ENCODE results near the gene NDUFB1. TPM values are rescaled to one million over a fixed set of nuclear protein-coding genes. Genes with fewer than 3 reads are reported as not detected.

Gene NDUFB1
- total RNA-seq (2014; rRNA removed; shearing (Covaris generic)) (136 and 144 TPM in 2 replicates), polyA plus RNA-seq (2016; fragmentation: Nextera tagmentation; extraction: Ambion mirVana) (321 and 336 TPM in 2 replicates)

DNA sequence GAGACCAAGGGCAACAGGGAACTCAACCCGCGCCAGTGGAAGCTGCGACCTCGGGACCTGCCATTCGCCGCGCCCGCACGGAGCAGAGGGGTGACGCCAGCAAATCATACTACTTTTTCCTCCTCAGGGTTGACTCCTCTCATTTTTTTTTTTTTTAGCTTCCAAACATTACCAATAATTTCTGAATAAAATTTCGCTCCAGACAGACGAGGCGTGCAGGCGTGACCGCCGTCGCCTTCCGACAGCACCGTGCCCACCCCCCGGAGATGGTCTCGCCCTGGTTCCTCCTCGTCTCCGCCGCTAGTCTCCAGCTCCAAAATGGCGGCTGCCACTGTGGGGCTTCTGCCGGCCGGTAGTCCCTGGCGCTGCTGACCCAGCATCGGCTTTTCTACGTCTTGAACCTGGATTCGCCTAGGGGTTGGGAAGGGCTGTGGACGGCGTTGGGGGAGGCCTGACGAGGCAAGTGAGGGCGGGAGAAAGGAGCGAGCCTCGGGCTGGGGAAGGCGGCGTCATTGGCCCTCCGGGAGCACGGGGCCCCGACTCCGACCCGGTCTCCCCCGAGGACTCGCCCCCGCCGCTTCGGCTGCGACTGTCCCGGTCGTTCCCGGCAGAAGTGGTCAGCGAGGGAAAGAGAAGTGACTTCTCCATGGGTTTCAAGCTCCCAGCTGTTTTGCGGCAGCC lies at the start of gene NDUFB1, which contains the start of gene CPSF2:
TSS of gene NDUFB1 (minus strand) at position 37 of the 681 bp plus-strand sequence. CDS start 4,069 bp downstream, outside the sequence.
TSS of gene CPSF2 (plus strand) at position 300 of the 681 bp plus-strand sequence. CDS start 9,016 bp downstream, outside the sequence.
- peak; percentile 93 for DNase-seq
- in situ Hi-C loops (cut with MboI), result no loop called here
- 0 to 1% methylated on average over 42 to 53 of the region's 55 CpGs for WGBS, 2 experiments (ENCODE audit: low coverage in 1 of 2, low lambda C conversion rate in 2 of 2, missing lambda C conversion rate in 2 of 2)
- peaks cover 86% of the 10 kb centered on the region for H3K79me2 ChIP-seq (ENCODE audit: insufficient read depth)
- H3K4me3 ChIP-seq, result peak within 1 kb of the TSS; percentile 97
- no peaks in the 10 kb centered on the region for H4K20me1 ChIP-seq (ENCODE audit: insufficient read depth)
- H3K27ac ChIP-seq, result peak within 1 kb of the TSS; percentile 87
- peaks cover 8% of the 10 kb centered on the region; the same call in 1 of the 2 replicates for H3F3A ChIP-seq (ENCODE audit: insufficient read depth)
- peaks cover 24% of the 10 kb centered on the region; the same call in 1 of the 2 replicates for H3K36me3 ChIP-seq (ENCODE audit: low read depth)
- H3K27me3 ChIP-seq (replicated peaks; ENCODE audit: insufficient read depth), result no peaks in the 10 kb centered on the region
- peak within 1 kb of the TSS; percentile 93 for H2AFZ ChIP-seq
- peak within 1 kb of the TSS; percentile 96 for H3K9ac ChIP-seq
- H3K9me2 ChIP-seq (ENCODE audit: insufficient read depth), result no peaks in the 10 kb centered on the region
- peaks cover 18% of the 10 kb centered on the region for H3K4me1 ChIP-seq (ENCODE audit: insufficient read depth)
- peak within 1 kb of the TSS; percentile 87 for H3K4me2 ChIP-seq (ENCODE audit: unreplicated experiment)
- TF ChIP-seq EZH2 (IDR thresholded peaks at IDR 0.05; ENCODE audit: insufficient read depth, poor library complexity, severe bottlenecking), result no peak
- no peak for TF ChIP-seq EZH2phosphoT487 (IDR thresholded peaks at IDR 0.05; ENCODE audit: insufficient read depth, low read depth)
- H3K9me3 ChIP-seq (ENCODE audit: low read depth), result no peaks in the 10 kb centered on the region

DNA sequence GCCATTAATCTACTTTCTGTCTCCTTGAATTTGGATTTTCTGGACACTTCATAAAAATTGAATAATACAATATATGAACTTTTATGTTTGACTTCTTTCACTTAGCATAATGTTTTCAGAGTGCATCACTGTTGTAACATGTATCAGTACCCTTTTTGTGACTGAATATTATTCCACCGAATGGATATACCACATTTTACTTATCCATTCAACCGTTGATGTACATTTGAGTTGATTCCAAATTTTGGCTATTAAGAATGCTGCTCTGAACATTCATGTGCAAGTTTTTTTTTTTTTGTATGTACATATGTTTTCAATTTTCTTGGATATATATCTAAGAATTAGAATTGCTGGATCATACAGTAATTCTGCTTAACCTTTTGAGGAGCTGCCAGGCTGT lies 43.5 kb upstream of the NDUFB1 start:
- no peak overlapping the region for H3K4me3 ChIP-seq
- H3K9me2 ChIP-seq (ENCODE audit: insufficient read depth), result no peaks in the 10 kb centered on the region
- H3K9me3 ChIP-seq (ENCODE audit: low read depth), result no peaks in the 10 kb centered on the region
- H3K4me1 ChIP-seq (ENCODE audit: insufficient read depth), result peaks cover 14% of the 10 kb centered on the region
- no peak for TF ChIP-seq EZH2phosphoT487 (IDR thresholded peaks at IDR 0.05; ENCODE audit: insufficient read depth, low read depth)
- no peak for TF ChIP-seq EZH2 (IDR thresholded peaks at IDR 0.05; ENCODE audit: insufficient read depth, poor library complexity, severe bottlenecking)
- H4K20me1 ChIP-seq (ENCODE audit: insufficient read depth), result no peaks in the 10 kb centered on the region
- no peak for DNase-seq
- in situ Hi-C loops (cut with MboI), result no loop called here
- H3K36me3 ChIP-seq (ENCODE audit: low read depth), result peaks cover 47% of the 10 kb centered on the region
- no peak overlapping the region for H2AFZ ChIP-seq
- H3K27me3 ChIP-seq (replicated peaks; ENCODE audit: insufficient read depth), result no peaks in the 10 kb centered on the region
- no peak overlapping the region for H3K9ac ChIP-seq
- no peak overlapping the region for H3K4me2 ChIP-seq (ENCODE audit: unreplicated experiment)
- no peak overlapping the region for H3K27ac ChIP-seq
- WGBS, 2 experiments (ENCODE audit: low coverage in 1 of 2, low lambda C conversion rate in 2 of 2, missing lambda C conversion rate in 2 of 2), result 96 to 98% methylated on average over 2 of the region's 2 CpGs
- no peaks in the 10 kb centered on the region for H3K79me2 ChIP-seq (ENCODE audit: insufficient read depth)
- peaks cover 13% of the 10 kb centered on the region; the same call in 1 of the 2 replicates for H3F3A ChIP-seq (ENCODE audit: insufficient read depth)

DNA sequence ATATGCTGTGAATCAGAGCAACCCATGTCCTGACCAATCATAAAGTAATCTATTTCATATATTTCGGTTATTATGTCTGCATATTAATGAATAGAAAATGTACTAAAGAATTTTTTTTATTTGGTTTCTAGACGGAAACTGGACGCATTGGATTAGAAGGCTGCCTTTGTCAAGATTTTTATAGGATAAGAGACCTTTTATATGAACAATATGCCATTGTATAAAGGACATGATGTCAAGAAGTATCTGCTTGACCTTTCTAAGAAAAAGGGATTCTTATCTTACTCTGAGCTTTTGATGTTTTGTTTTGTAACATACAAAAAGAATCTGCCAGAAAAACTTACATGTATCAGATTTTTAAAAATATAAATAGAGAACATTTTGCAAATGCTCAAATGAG lies 40.0 kb upstream of the NDUFB1 start:
- Histone ChIP-seq H3K27ac (no peak overlapping the region; the same call in 1 of the 2 replicates), H3K27me3 (replicated peaks; ENCODE audit: insufficient read depth) (no peaks in the 10 kb centered on the region), H4K20me1 (ENCODE audit: insufficient read depth) (no peaks in the 10 kb centered on the region), H3K36me3 (ENCODE audit: low read depth) (peaks cover 68% of the 10 kb centered on the region), H3K9me2 (ENCODE audit: insufficient read depth) (no peaks in the 10 kb centered on the region), H3F3A (ENCODE audit: insufficient read depth) (peaks cover 25% of the 10 kb centered on the region; the same call in 1 of the 2 replicates), H3K4me1 (ENCODE audit: insufficient read depth) (peaks cover 17% of the 10 kb centered on the region), H2AFZ (no peak overlapping the region), H3K4me3 (no peak overlapping the region), H3K79me2 (ENCODE audit: insufficient read depth) (no peaks in the 10 kb centered on the region), H3K9ac (no peak overlapping the region), H3K4me2 (ENCODE audit: unreplicated experiment) (no peak overlapping the region), H3K9me3 (ENCODE audit: low read depth) (no peaks in the 10 kb centered on the region)
- no peak for DNase-seq
- in situ Hi-C loops (cut with MboI), result no loop called here
- TF ChIP-seq EZH2 (IDR thresholded peaks at IDR 0.05; ENCODE audit: insufficient read depth, poor library complexity, severe bottlenecking) (no peak), EZH2phosphoT487 (IDR thresholded peaks at IDR 0.05; ENCODE audit: insufficient read depth, low read depth) (no peak)
- 92% methylated on average over 3 of the region's 3 CpGs for WGBS, 2 experiments (ENCODE audit: low coverage in 1 of 2, low lambda C conversion rate in 2 of 2, missing lambda C conversion rate in 2 of 2)

DNA sequence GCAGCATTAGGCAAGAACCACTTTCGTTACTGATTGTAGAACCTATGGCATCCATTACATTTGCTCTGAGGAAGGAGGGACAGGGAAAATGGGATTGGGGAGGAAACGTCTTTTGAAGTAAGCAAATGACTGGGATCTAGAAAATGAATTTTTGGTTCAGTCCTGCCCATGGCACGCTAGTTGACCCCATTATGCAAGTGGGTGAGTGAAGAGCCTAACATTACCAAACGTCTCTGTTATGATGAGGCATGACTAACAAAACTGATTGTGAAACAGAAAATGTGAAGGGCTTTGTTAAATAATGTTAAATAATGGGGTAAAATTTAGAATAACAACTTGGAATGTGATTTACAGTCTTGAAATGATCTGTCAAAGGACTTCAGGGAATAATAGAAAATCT lies 39.1 kb upstream of the NDUFB1 start:
- no peak overlapping the region for H2AFZ ChIP-seq
- H3K4me2 ChIP-seq (ENCODE audit: unreplicated experiment), result peak overlapping the region; percentile 74
- H3K36me3 ChIP-seq (ENCODE audit: low read depth), result peaks cover 74% of the 10 kb centered on the region
- H3K27ac ChIP-seq, result peak overlapping the region; percentile 74
- H3K9me2 ChIP-seq (ENCODE audit: insufficient read depth), result no peaks in the 10 kb centered on the region
- H3K27me3 ChIP-seq (replicated peaks; ENCODE audit: insufficient read depth), result no peaks in the 10 kb centered on the region
- peak overlapping the region; percentile 34; the same call in 1 of the 2 replicates for H3K9ac ChIP-seq
- DNase-seq, result peak; percentile 93
- 3 to 7% methylated on average over 4 of the region's 4 CpGs for WGBS, 2 experiments (ENCODE audit: low coverage in 1 of 2, low lambda C conversion rate in 2 of 2, missing lambda C conversion rate in 2 of 2)
- H3K4me3 ChIP-seq, result 0 out of 2 replicates have a peak overlapping the region, but pooled peaks have one; percentile 22
- no peaks in the 10 kb centered on the region for H4K20me1 ChIP-seq (ENCODE audit: insufficient read depth)
- in situ Hi-C loops (cut with MboI), result no loop called here
- no peaks in the 10 kb centered on the region for H3K9me3 ChIP-seq (ENCODE audit: low read depth)
- H3F3A ChIP-seq (ENCODE audit: insufficient read depth), result peaks cover 25% of the 10 kb centered on the region; the same call in 1 of the 2 replicates
- no peak for TF ChIP-seq EZH2phosphoT487 (IDR thresholded peaks at IDR 0.05; ENCODE audit: insufficient read depth, low read depth)
- TF ChIP-seq EZH2 (IDR thresholded peaks at IDR 0.05; ENCODE audit: insufficient read depth, poor library complexity, severe bottlenecking), result no peak
- peaks cover 17% of the 10 kb centered on the region for H3K4me1 ChIP-seq (ENCODE audit: insufficient read depth)
- no peaks in the 10 kb centered on the region for H3K79me2 ChIP-seq (ENCODE audit: insufficient read depth)
